Ishikawa (cell line): ENCODE measurements around the gene COMTD1.

Source experiments
- CEBPB ChIP-seq: IDR thresholded peaks from 2 replicates; pipeline ENCODE4 v1.6.1; 2012
- CREB1 ChIP-seq: IDR thresholded peaks from 2 replicates; pipeline ENCODE4 v1.6.1; 2012; ENCODE audit warnings: low read depth
- EGR1 ChIP-seq: IDR thresholded peaks from 2 replicates; pipeline ENCODE4 v1.6.1; 2012
- EP300 ChIP-seq: IDR thresholded peaks from 2 replicates; pipeline ENCODE4 v1.6.1; 2012; ENCODE audit warnings: borderline replicate concordance
- FOXM1 ChIP-seq: IDR thresholded peaks from 2 replicates; pipeline ENCODE4 v1.6.1; 2012; ENCODE audit warnings: low read depth, borderline replicate concordance
- NFIC ChIP-seq: IDR thresholded peaks from 2 replicates; pipeline ENCODE4 v1.6.1; 2012
- RAD21 ChIP-seq: IDR thresholded peaks from 2 replicates; pipeline ENCODE4 v1.6.1; 2012; ENCODE audit warnings: low read depth
- TAF1 ChIP-seq: IDR thresholded peaks from 2 replicates; pipeline ENCODE4 v1.6.1; 2012; ENCODE audit warnings: low read depth, mild to moderate bottlenecking
- TCF12 ChIP-seq: IDR thresholded peaks from 2 replicates; pipeline ENCODE4 v1.6.1; 2012; ENCODE audit warnings: low read depth
- TEAD4 ChIP-seq: IDR thresholded peaks from 2 replicates; pipeline ENCODE4 v1.6.1; 2012
- YY1 ChIP-seq: IDR thresholded peaks from 2 replicates; pipeline ENCODE4 v1.6.1; 2012; ENCODE audit warnings: low read depth
- ZBTB7A ChIP-seq: IDR thresholded peaks from 2 replicates; pipeline ENCODE4 v1.6.1; 2012; ENCODE audit warnings: low read depth
- TF ChIP-seq, protein P1 (sequence below): IDR thresholded peaks from 2 replicates; pipeline ENCODE4 v1.6.1; 2012
- TF ChIP-seq, protein P2 (sequence below): IDR thresholded peaks from 2 replicates; pipeline ENCODE4 v1.6.1; 2012; ENCODE audit warnings: low read depth, mild to moderate bottlenecking
- TF ChIP-seq, protein P3 (sequence below): IDR thresholded peaks from 2 replicates; pipeline ENCODE4 v1.6.1; 2012

Gene COMTD1

DNA sequence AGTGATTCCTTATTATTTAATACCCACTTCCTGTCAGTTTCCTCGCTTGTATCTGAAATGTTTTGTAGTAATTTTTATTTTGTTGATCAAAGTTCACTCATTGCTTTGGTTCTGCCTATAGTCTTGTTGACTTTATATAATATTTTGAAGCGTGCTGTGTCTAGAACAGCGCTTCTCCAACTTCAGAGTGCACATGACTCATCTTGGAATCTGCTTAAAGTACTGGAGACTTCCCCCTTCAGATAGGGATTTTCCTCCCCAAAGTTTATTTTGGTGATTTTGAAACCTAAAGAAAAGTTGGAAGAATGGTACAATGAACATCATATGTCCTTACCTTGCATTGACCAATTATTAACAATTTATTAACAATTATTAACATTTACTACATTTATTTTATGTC is 5.8 kb downstream of the COMTD1 start:
- no peak for TF ChIP-seq CREB1
- no peak for TF ChIP-seq CEBPB
- TF ChIP-seq RAD21, result no peak
- TF ChIP-seq ZBTB7A, result no peak
- TF ChIP-seq TEAD4, result no peak
- TF ChIP-seq, protein P1, sequence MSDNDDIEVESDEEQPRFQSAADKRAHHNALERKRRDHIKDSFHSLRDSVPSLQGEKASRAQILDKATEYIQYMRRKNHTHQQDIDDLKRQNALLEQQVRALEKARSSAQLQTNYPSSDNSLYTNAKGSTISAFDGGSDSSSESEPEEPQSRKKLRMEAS, result no peak

DNA sequence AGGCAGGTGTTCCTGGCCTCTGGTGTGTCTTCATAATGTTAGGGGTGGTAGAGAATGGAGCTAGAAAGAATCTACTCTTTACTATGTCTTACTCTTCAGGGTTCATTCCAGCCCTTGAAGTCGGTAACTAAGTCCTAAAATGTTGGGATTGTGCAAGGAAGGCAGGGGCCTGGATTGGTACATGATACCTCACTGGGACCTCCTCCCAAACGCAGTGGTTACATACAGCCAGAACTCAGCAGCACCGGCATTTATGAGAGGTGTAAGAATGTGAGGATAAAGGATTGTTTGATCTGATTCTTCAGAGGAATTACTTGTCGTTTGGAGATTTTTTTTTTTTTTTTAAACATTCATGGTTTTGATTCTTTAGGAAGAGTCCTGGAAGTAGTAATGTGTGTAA is 6.9 kb downstream of the COMTD1 start:
- TF ChIP-seq FOXM1, result no peak
- no peak for TF ChIP-seq EP300
- TF ChIP-seq NFIC, result no peak
- no peak for TF ChIP-seq TEAD4
- no peak for TF ChIP-seq YY1
- TF ChIP-seq, protein P1, result no peak
- TF ChIP-seq ZBTB7A, result no peak
- no peak for TF ChIP-seq CREB1
- TF ChIP-seq CEBPB, result no peak
- TF ChIP-seq, protein P2, sequence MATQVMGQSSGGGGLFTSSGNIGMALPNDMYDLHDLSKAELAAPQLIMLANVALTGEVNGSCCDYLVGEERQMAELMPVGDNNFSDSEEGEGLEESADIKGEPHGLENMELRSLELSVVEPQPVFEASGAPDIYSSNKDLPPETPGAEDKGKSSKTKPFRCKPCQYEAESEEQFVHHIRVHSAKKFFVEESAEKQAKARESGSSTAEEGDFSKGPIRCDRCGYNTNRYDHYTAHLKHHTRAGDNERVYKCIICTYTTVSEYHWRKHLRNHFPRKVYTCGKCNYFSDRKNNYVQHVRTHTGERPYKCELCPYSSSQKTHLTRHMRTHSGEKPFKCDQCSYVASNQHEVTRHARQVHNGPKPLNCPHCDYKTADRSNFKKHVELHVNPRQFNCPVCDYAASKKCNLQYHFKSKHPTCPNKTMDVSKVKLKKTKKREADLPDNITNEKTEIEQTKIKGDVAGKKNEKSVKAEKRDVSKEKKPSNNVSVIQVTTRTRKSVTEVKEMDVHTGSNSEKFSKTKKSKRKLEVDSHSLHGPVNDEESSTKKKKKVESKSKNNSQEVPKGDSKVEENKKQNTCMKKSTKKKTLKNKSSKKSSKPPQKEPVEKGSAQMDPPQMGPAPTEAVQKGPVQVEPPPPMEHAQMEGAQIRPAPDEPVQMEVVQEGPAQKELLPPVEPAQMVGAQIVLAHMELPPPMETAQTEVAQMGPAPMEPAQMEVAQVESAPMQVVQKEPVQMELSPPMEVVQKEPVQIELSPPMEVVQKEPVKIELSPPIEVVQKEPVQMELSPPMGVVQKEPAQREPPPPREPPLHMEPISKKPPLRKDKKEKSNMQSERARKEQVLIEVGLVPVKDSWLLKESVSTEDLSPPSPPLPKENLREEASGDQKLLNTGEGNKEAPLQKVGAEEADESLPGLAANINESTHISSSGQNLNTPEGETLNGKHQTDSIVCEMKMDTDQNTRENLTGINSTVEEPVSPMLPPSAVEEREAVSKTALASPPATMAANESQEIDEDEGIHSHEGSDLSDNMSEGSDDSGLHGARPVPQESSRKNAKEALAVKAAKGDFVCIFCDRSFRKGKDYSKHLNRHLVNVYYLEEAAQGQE, result no peak
- no peak for TF ChIP-seq TCF12
- TF ChIP-seq, protein P3, sequence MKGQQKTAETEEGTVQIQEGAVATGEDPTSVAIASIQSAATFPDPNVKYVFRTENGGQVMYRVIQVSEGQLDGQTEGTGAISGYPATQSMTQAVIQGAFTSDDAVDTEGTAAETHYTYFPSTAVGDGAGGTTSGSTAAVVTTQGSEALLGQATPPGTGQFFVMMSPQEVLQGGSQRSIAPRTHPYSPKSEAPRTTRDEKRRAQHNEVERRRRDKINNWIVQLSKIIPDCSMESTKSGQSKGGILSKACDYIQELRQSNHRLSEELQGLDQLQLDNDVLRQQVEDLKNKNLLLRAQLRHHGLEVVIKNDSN, result no peak
- no peak for TF ChIP-seq TAF1

DNA sequence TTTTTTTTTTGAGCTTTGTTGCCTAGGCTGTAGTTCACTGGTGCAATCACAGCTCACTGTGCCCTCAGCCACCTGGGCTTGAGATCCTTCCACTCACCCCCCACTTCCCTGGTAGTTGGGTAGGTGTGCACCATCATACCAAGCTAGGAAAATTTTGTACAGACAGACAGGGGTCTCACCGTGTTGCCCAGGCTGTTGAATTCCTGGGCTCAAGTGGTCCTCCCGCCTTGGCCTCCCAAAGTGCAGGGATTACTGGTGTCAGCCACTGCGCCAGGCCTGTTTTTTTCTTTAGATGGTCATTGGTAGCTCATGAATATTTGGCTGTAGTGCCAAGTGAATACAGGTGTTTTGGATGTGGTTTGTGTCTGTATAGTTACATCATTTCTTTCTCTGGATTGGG is 7.5 kb downstream of the COMTD1 start:
- TF ChIP-seq NFIC (no peak), RAD21 (no peak), CEBPB (no peak), TAF1 (no peak), EGR1 (no peak)
- TF ChIP-seq, protein P3, result no peak
- TF ChIP-seq, protein P1, result no peak

DNA sequence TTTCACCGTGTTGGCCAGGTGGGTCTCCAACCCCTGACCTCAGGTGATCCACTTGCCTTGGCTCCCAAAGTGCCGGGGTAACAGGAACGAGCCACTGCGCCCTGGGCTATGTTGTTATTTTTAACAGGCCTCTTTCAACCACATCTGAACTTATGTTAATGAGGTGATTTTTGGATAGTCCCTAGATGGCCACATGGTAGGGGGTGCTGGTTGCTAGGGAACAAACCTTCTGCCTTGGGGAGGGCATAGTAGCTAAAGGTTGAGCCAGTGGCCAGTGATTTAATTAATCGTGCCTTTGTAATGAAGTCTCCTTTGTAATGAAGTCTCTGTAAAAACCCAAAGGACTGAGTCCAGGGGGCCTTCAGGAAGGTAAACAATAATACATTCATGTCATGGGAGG is 9.1 kb downstream of the COMTD1 start:
- TF ChIP-seq YY1, result no peak
- no peak for TF ChIP-seq NFIC
- TF ChIP-seq EGR1, result no peak
- TF ChIP-seq CREB1, result no peak
- TF ChIP-seq FOXM1, result no peak
- TF ChIP-seq EP300, result no peak
- no peak for TF ChIP-seq RAD21
- no peak for TF ChIP-seq TEAD4
- TF ChIP-seq, protein P3, result no peak
- no peak for TF ChIP-seq CEBPB
- no peak for TF ChIP-seq TCF12

DNA sequence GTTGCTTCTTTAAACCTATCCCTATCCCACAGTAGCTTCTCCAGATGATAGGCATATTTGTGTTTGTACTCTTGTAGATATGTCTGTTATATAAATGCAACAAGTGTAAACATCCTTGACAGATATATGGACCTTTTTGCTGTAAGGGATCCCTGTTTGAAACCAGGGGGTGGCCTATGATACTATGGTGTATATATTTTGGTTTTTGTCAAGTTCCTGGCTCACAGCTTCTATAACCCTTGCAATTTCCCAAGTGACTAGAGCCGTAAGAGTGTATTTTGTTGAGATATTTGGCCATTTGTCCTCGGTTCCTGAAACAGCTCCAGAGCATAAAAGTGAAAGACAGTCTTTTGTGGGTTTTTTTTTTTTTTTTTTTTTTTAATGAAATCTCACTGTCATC is 9.7 kb downstream of the COMTD1 start:
- TF ChIP-seq TCF12 (no peak), CREB1 (no peak), RAD21 (no peak), EGR1 (no peak)
- TF ChIP-seq, protein P1, result no peak

DNA sequence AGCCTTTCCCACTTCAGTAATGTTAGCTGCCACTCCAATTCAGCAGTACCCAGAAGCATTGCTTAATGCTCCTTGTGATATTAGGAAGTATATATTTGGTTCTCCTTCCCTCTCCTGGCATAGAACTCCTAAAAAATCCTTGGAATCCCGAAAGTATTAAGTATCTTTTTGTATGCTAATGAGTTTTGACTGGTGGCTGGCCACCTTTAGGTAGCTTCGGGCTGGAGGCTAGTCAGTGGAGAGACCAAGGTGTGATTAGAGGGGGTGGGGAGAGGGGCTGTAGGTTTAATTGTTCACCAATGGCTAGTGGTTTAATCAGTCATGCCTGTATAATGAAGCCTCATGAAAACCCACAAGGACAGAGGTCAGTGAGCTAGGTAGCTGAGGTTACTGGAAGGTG is 12.2 kb downstream of the COMTD1 start:
- TF ChIP-seq, protein P1, result no peak
- TF ChIP-seq FOXM1 (no peak), RAD21 (no peak), ZBTB7A (no peak), EGR1 (no peak), CREB1 (no peak)

DNA sequence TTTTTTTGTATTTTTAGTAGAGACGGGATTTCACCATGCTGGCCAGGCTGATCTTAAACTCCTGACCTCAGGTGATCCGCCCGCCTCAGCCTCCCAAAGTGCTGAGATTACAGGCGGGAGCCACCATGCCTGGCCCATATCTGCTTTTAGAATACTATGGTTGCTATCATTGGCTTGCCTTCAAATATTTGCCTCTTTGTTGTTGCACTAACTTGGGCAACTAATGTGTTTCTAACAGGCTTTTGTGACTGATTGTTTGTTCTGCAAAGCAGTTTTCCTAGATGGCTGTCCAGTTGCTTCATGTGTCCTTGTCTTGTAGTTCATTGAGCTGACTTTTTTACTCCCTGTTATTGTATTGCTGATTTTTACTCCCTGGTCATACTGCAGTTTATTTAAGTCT is 15.5 kb downstream of the COMTD1 start:
- no peak for TF ChIP-seq CREB1
- TF ChIP-seq CEBPB, result no peak
- no peak for TF ChIP-seq YY1

DNA sequence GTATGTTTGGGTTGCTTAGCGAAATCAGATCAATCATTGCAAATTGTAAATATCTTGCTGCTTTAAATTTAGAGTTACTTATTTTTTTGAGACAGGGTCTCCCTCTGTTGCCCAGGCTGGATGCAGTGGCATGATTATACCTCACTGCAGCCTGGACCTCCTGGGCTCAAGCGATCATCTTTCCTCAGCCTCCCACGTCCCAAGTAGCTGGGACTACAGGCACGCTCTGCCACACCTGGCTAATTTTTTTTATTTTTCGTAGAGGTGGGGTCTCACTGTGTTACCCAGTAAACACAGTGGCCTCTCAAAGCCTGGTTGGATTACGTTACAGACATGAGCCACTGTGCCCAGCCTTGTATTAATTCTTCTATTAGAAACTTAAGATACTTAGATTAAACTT is 23.4 kb downstream of the COMTD1 start:
- TF ChIP-seq CREB1 (no peak), EP300 (no peak), RAD21 (no peak), NFIC (no peak), FOXM1 (no peak), YY1 (no peak), TCF12 (no peak)
